MCF 10A (cell line): ENCODE data around the gene ANXA4. TPM values are rescaled to one million over a fixed set of nuclear protein-coding genes. Genes with fewer than 3 reads are reported as not detected.

ENCODE experiments used
- BruUV-seq: library from RNA; stranded (reverse); fragments of 400-500 nt; replicated peaks from 2 replicates; lab custom pipeline; 2021; lab: Mats Ljungman, UMichigan
- CTCF ChIA-PET: fragments of 300-600 bp; sonication (Branson Sonifier 250); formaldehyde crosslinking; extraction: SDS; loops from one replicate; lab custom pipeline; 2021; ENCODE audit warnings: antibody characterized with exemption, inconsistent platforms; lab: Yijun Ruan, JAX
- POLR2A ChIA-PET: fragments of 300-600, 350-650 bp; sonication (Branson Sonifier 250); formaldehyde crosslinking; extraction: SDS; loops from one replicate; lab custom pipeline; 2020; ENCODE audit warnings: antibody characterized with exemption, inconsistent platforms; lab: Yijun Ruan, JAX
- DNase-seq: peaks from one replicate; pipeline ENCODE4 v3.0.0-alpha.2; 2018; ENCODE audit not compliant: unreplicated experiment
- H3K27ac Mint-ChIP-seq: one replicate; pipeline ENCODE4 v1.8.0; 2022; ENCODE audit warnings: mild to moderate bottlenecking, low read depth, mixed read lengths; ENCODE audit not compliant: unreplicated experiment
- H3K27me3 Mint-ChIP-seq: one replicate; pipeline ENCODE4 v1.8.0; 2022; ENCODE audit warnings: mixed read lengths; ENCODE audit not compliant: insufficient read depth, unreplicated experiment
- H3K36me3 Mint-ChIP-seq: one replicate; pipeline ENCODE4 v1.8.0; 2022; ENCODE audit warnings: mild to moderate bottlenecking, moderate library complexity, mixed read lengths; ENCODE audit not compliant: insufficient read depth, unreplicated experiment
- H3K4me1 Mint-ChIP-seq: one replicate; pipeline ENCODE4 v1.8.0; 2022; ENCODE audit warnings: mixed read lengths; ENCODE audit not compliant: insufficient read depth, unreplicated experiment
- H3K4me3 Mint-ChIP-seq: one replicate; pipeline ENCODE4 v1.8.0; 2022; ENCODE audit warnings: mild to moderate bottlenecking, moderate library complexity, mixed read lengths; ENCODE audit not compliant: unreplicated experiment
- H3K9me3 Mint-ChIP-seq: one replicate; pipeline ENCODE4 v1.8.0; 2022; ENCODE audit warnings: mixed read lengths; ENCODE audit not compliant: unreplicated experiment
- CTCF ChIP-seq: fragments of 200-600 bp; IDR thresholded peaks from one replicate; pipeline ENCODE4 v1.8.0; 2022; ENCODE audit warnings: antibody characterized with exemption, mild to moderate bottlenecking; ENCODE audit not compliant: unreplicated experiment
- intact Hi-C: fragments of 100-400 bp; cut with micrococcal nuclease; formaldehyde crosslinking; loops from 2 replicates; pipeline ENCODE4 v1.14.1; 2022
- total RNA-seq: library from RNA; stranded (reverse); gene quantifications from 2 replicates; pipeline ENCODE4 v1.2.3, GENCODE V29; 2022

Gene ANXA4
- total RNA-seq, 1 experiment from 2014 or later, result 82.9 TPM

- Mint-ChIP-seq H3K9me3 (no peaks in the 10 kb centered on the region), H3K36me3 (peaks cover 29% of the 10 kb centered on the region), H3K4me1 (peaks cover 19% of the 10 kb centered on the region), H3K27me3 (no peaks in the 10 kb centered on the region), H3K27ac (no peak overlapping the region), H3K4me3 (no peak overlapping the region)
- intact Hi-C loops, result no loop called here
- BruUV-seq, result no TSS peak
- no peak for TF ChIP-seq CTCF
- ChIA-PET CTCF (interaction anchor here (0.5 to 1.3 kb wide), 3 partner anchors 25 to 321 kb away, joined by 3 read pairs; no protein-coding TSS in a partner anchor), POLR2A (interaction anchor here (1.3 kb wide), 1 partner anchor 8 kb away, joined by 4 read pairs; the partner anchor contains the start of gene ANXA4)
- DNase-seq, result no peak
These were observed 8.3 kb downstream of the ANXA4 start for GRCh38 chr2:69750246-69750645.

GRCh38 chr2:69753659-69754363 lies 11.9 kb downstream of the ANXA4 start:
- Mint-ChIP-seq H3K27ac (peak overlapping the region; percentile 46), H3K4me3 (no peak overlapping the region), H3K4me1 (peaks cover 28% of the 10 kb centered on the region), H3K27me3 (no peaks in the 10 kb centered on the region), H3K9me3 (no peaks in the 10 kb centered on the region), H3K36me3 (peaks cover 24% of the 10 kb centered on the region)
- ChIA-PET CTCF (no interaction called here), POLR2A (interaction anchor here (0.7 to 2.9 kb wide), 6 partner anchors 9 to 924 kb away, joined by 3 to 20 read pairs (median 5); partner anchors contain the start of gene ANXA4)
- DNase-seq, result no peak
- intact Hi-C loops, result no loop called here
- no TSS peak for BruUV-seq
- no peak for TF ChIP-seq CTCF

DNA sequence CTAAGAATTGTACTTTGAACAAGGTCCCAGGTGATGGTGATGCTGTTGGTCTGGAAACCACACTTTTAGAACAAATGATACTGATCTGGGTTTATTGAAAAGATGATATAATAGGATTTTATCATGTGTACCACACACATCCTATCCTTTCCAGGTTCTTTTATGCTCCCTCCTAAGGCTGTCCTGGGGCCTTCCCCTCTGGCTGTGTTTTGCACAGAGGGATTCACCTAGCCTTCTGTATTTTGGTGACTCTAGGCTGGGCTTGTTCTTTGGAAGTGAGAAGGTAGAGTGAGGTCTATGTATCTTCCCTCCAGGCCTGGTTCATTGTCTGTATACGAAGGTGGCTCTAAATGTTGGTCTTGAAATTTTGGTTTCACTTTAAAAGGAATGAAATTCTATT lies 12.7 kb downstream of the ANXA4 start:
- peaks cover 28% of the 10 kb centered on the region for H3K4me1 Mint-ChIP-seq
- intact Hi-C loops, result no loop called here
- H3K4me3 Mint-ChIP-seq, result peak overlapping the region; percentile 46
- peak overlapping the region; percentile 73 for H3K27ac Mint-ChIP-seq
- BruUV-seq, result no TSS peak
- H3K27me3 Mint-ChIP-seq, result no peaks in the 10 kb centered on the region
- no peak for DNase-seq
- CTCF ChIA-PET, result no interaction called here
- H3K9me3 Mint-ChIP-seq, result no peaks in the 10 kb centered on the region
- no peak for TF ChIP-seq CTCF
- H3K36me3 Mint-ChIP-seq, result peaks cover 19% of the 10 kb centered on the region
- POLR2A ChIA-PET, result interaction anchor here (2.0 to 2.9 kb wide), 3 partner anchors 10 to 13 kb away, joined by 6 to 20 read pairs (median 7); partner anchors contain the start of gene ANXA4

- no peaks in the 10 kb centered on the region for H3K27me3 Mint-ChIP-seq
- DNase-seq, result peak; percentile 94
- TF ChIP-seq CTCF, result no peak
- H3K9me3 Mint-ChIP-seq, result no peaks in the 10 kb centered on the region
- CTCF ChIA-PET, result interaction anchor here (0.6 to 1.9 kb wide), 9 partner anchors 11 to 375 kb away, joined by 3 to 8 read pairs (median 5); partner anchors contain the start of gene ANXA4
- H3K4me1 Mint-ChIP-seq, result peaks cover 28% of the 10 kb centered on the region
- POLR2A ChIA-PET, result interaction anchor here (0.6 to 4.0 kb wide), 20 partner anchors 8 to 860 kb away, joined by 3 to 107 read pairs (median 4); partner anchors contain the start of genes ANXA4 and TIA1
- peak overlapping the region; percentile 41 for H3K27ac Mint-ChIP-seq
- BruUV-seq, result no TSS peak
- H3K4me3 Mint-ChIP-seq, result peak overlapping the region; percentile 17
- intact Hi-C loops, result loop anchor here (1.0 kb wide), 1 partner anchor 15 kb away; no protein-coding TSS in a partner anchor
- H3K36me3 Mint-ChIP-seq, result peaks cover 17% of the 10 kb centered on the region
These were observed 14.0 kb downstream of the ANXA4 start for GRCh38 chr2:69755862-69756467.
